WTC11 (cell line): ENCODE data around the gene JMJD7. TPM values are rescaled to one million over a fixed set of nuclear protein-coding genes. Genes with fewer than 3 reads are reported as not detected.
A peak's percentile ranks its signal among the peaks of the same experiment; 100 is the strongest.

Experiments
- AR ChIP-seq: fragments of 250-450 bp; sonication (Bioruptor Pico); IDR thresholded peaks from 2 replicates; pipeline ENCODE4 v1.9.0; 2021; ENCODE audit warnings: mild to moderate bottlenecking
- ARID4B ChIP-seq: sonication (generic); formaldehyde crosslinking; IDR thresholded peaks from 2 replicates; pipeline ENCODE4 v1.8.0; 2023; ENCODE audit warnings: missing genetic modification reagents, mild to moderate bottlenecking, borderline replicate concordance
- E2F5 ChIP-seq: sonication (generic); formaldehyde crosslinking; IDR thresholded peaks from 2 replicates; pipeline ENCODE4 v1.8.1; 2022; ENCODE audit warnings: mild to moderate bottlenecking, moderate library complexity, missing genetic modification reagents
- EMX1 ChIP-seq: fragments of 250-450 bp; sonication (Bioruptor Pico); IDR thresholded peaks from 2 replicates; pipeline ENCODE4 v1.8.0; 2021; ENCODE audit warnings: mild to moderate bottlenecking
- HMGA2 ChIP-seq: fragments of 250-450 bp; sonication (Bioruptor Pico); IDR thresholded peaks from 2 replicates; pipeline ENCODE4 v1.4.0; 2021; ENCODE audit warnings: mild to moderate bottlenecking, moderate library complexity
- JUN ChIP-seq: sonication (generic); formaldehyde crosslinking; IDR thresholded peaks from 2 replicates; pipeline ENCODE4 v1.8.0; 2023; ENCODE audit warnings: mild to moderate bottlenecking, missing genetic modification reagents
- NR1H2 ChIP-seq: sonication (generic); formaldehyde crosslinking; IDR thresholded peaks from 2 replicates; pipeline ENCODE4 v1.9.0; 2021; ENCODE audit warnings: mild to moderate bottlenecking, moderate library complexity, missing genetic modification reagents
- RORB ChIP-seq: fragments of 250-450 bp; sonication (Bioruptor Pico); IDR thresholded peaks from 2 replicates; pipeline ENCODE4 v1.9.0; 2021; ENCODE audit warnings: mild to moderate bottlenecking
- SMAD3 ChIP-seq: sonication (generic); formaldehyde crosslinking; IDR thresholded peaks from 2 replicates; pipeline ENCODE4 v1.8.0; 2022; ENCODE audit warnings: missing genetic modification reagents, mild to moderate bottlenecking, borderline replicate concordance
- SMAD4 ChIP-seq: sonication (generic); formaldehyde crosslinking; IDR thresholded peaks from 2 replicates; pipeline ENCODE4 v1.8.0; 2022; ENCODE audit warnings: mild to moderate bottlenecking, missing genetic modification reagents
- TEAD1 ChIP-seq: sonication (generic); formaldehyde crosslinking; IDR thresholded peaks from 2 replicates; pipeline ENCODE4 v1.8.0; 2022; ENCODE audit warnings: mild to moderate bottlenecking, missing genetic modification reagents
- ZNF121 ChIP-seq: sonication (generic); formaldehyde crosslinking; IDR thresholded peaks from 2 replicates; pipeline ENCODE4 v1.8.0; 2023; ENCODE audit warnings: missing genetic modification reagents
- ZNF219 ChIP-seq: sonication (generic); formaldehyde crosslinking; IDR thresholded peaks from 2 replicates; pipeline ENCODE4 v1.8.0; 2023; ENCODE audit warnings: missing genetic modification reagents, mild to moderate bottlenecking, borderline replicate concordance
- ZNF416 ChIP-seq: fragments of 250-450 bp; sonication (Bioruptor Pico); IDR thresholded peaks from 2 replicates; pipeline ENCODE4 v1.9.0; 2021; ENCODE audit warnings: mild to moderate bottlenecking, inconsistent platforms
- total RNA-seq: library from RNA; stranded (reverse); gene quantifications from 3 replicates; pipeline ENCODE4 v1.2.3, GENCODE V29; 2021
- TF ChIP-seq, protein P1 (sequence below): sonication (generic); formaldehyde crosslinking; IDR thresholded peaks from 2 replicates; pipeline ENCODE4 v1.8.1; 2022; ENCODE audit warnings: low read depth, mild to moderate bottlenecking, moderate library complexity, missing genetic modification reagents, borderline replicate concordance
- TF ChIP-seq, protein P2 (sequence below): sonication (generic); formaldehyde crosslinking; conservative IDR thresholded peaks from 2 replicates; pipeline ENCODE4 v1.8.1; 2022; ENCODE audit warnings: mild to moderate bottlenecking, missing genetic modification reagents
- TF ChIP-seq, protein P3 (sequence below): sonication (generic); formaldehyde crosslinking; IDR thresholded peaks from 2 replicates; pipeline ENCODE4 v1.8.1; 2023; ENCODE audit warnings: mild to moderate bottlenecking, missing genetic modification reagents
- TF ChIP-seq, protein P4 (sequence below): sonication (generic); formaldehyde crosslinking; IDR thresholded peaks from 2 replicates; pipeline ENCODE4 v1.8.0; 2022; ENCODE audit warnings: mild to moderate bottlenecking, missing genetic modification reagents

Gene JMJD7
- total RNA-seq, 1 experiment from 2014 or later, result 19.9 TPM

- no peak for TF ChIP-seq AR (CRISPR knock-in tag)
- TF ChIP-seq HMGA2 (CRISPR knock-in tag), result no peak
- peak; percentile 84 for TF ChIP-seq TEAD1 (CRISPR knock-in tag)
- peak; percentile 53; the same call in 1 of the 2 replicates for TF ChIP-seq ZNF121
- TF ChIP-seq E2F5 (CRISPR knock-in tag), result peak; percentile 84; the same call in 1 of the 2 replicates
- TF ChIP-seq ZNF416 (CRISPR knock-in tag), result no peak
- TF ChIP-seq NR1H2 (CRISPR knock-in tag), result no peak
- TF ChIP-seq JUN (CRISPR knock-in tag), result peak; percentile 93
- no peak for TF ChIP-seq SMAD4 (CRISPR knock-in tag)
- peak; percentile 65 for TF ChIP-seq ARID4B
- peak; percentile 84 for TF ChIP-seq SMAD3
- TF ChIP-seq, protein P1, sequence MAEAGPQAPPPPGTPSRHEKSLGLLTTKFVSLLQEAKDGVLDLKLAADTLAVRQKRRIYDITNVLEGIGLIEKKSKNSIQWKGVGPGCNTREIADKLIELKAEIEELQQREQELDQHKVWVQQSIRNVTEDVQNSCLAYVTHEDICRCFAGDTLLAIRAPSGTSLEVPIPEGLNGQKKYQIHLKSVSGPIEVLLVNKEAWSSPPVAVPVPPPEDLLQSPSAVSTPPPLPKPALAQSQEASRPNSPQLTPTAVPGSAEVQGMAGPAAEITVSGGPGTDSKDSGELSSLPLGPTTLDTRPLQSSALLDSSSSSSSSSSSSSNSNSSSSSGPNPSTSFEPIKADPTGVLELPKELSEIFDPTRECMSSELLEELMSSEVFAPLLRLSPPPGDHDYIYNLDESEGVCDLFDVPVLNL (CRISPR knock-in tag), result peak; percentile 80; the same call in 1 of the 2 replicates
- no peak for TF ChIP-seq EMX1 (CRISPR knock-in tag)
- TF ChIP-seq, protein P2, sequence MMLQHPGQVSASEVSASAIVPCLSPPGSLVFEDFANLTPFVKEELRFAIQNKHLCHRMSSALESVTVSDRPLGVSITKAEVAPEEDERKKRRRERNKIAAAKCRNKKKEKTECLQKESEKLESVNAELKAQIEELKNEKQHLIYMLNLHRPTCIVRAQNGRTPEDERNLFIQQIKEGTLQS (CRISPR knock-in tag), result no peak; the same call in 1 of the 2 replicates
- TF ChIP-seq, protein P3, sequence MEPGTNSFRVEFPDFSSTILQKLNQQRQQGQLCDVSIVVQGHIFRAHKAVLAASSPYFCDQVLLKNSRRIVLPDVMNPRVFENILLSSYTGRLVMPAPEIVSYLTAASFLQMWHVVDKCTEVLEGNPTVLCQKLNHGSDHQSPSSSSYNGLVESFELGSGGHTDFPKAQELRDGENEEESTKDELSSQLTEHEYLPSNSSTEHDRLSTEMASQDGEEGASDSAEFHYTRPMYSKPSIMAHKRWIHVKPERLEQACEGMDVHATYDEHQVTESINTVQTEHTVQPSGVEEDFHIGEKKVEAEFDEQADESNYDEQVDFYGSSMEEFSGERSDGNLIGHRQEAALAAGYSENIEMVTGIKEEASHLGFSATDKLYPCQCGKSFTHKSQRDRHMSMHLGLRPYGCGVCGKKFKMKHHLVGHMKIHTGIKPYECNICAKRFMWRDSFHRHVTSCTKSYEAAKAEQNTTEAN (CRISPR knock-in tag), result peak; percentile 51; the same call in 1 of the 2 replicates
- TF ChIP-seq RORB (CRISPR knock-in tag), result no peak
- TF ChIP-seq ZNF219 (CRISPR knock-in tag), result peak; percentile 95
- TF ChIP-seq, protein P4, sequence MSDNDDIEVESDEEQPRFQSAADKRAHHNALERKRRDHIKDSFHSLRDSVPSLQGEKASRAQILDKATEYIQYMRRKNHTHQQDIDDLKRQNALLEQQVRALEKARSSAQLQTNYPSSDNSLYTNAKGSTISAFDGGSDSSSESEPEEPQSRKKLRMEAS (CRISPR knock-in tag), result peak; percentile 97
Observed at GRCh38 chr15:41881920-41882688, 54.2 kb downstream of the JMJD7 start (continued).
